RWPE1 (cell line): ENCODE results near the gene CTNNBL1.

Experiments
- CTCF ChIA-PET: fragments of 350-600 bp; sonication (Branson Sonifier 250); formaldehyde crosslinking; extraction: SDS; loops from one replicate; lab custom pipeline; 2021; lab: Yijun Ruan, JAX
- POLR2A ChIA-PET: fragments of 400-600 bp; formaldehyde crosslinking; extraction: SDS; loops from one replicate; lab custom pipeline; 2020; ENCODE audit warnings: antibody characterized with exemption; ENCODE audit not compliant: low non-redundant PET; lab: Yijun Ruan, JAX
- DNase-seq: peaks from one replicate; pipeline ENCODE4 v3.0.0; 2012; ENCODE audit warnings: low spot score
- H3K27ac ChIP-seq: fragments of 450-650 bp; 2 replicates; pipeline ENCODE4 v1.5.1; 2017
- TF ChIP-seq, protein P1 (sequence below): fragments of 450-650 bp; conservative IDR thresholded peaks from 2 replicates; pipeline ENCODE4 v1.5.1; 2017; ENCODE audit warnings: low read depth, mild to moderate bottlenecking

The CTNNBL1 gene

DNA sequence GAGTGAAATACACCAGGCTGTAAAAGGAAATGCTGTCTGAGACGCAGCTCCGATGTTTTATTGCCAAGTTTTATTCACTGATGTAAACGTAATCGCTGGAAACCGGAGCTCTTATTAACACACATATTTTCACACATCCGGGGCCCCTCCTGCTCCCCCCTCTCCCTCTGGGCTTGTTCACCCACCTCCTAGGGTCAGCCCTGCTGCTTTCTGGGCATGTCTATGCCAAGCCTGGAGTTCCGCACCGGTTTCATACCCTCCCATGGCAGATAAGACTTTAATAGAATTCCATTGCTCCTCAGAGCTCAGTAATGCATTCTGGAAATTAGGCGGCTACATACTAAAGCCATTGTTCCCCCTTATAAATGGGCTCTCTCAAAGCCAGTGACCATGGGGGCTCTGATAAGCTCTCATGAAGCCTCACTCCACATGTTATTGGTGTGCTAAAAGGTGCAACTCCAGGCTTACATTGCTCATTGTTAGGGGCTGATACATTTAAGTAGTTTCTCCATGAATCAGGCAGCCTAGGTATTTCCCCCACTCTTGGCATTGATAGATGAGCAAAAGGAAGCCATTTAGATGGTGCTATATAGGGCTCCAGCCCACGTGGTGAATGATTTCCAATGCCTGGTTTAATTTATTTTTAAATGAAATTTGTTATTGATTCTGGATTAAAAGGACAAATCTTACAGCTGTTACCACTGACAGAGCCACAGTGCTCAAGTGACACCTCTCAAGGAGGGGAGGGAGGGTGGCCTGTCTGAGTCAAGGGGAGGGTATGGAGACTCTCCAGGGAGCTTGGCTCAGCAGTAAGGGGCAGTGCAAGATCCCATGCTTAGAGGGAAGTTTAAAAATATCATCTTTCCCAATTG is 204.6 kb downstream of the CTNNBL1 start:
- ChIA-PET POLR2A (no interaction called here), CTCF (interaction anchor here (1.4 kb wide), 1 partner anchor 8 kb away, joined by 3 read pairs; no protein-coding TSS in a partner anchor)
- no peak for DNase-seq
- TF ChIP-seq, protein P1, sequence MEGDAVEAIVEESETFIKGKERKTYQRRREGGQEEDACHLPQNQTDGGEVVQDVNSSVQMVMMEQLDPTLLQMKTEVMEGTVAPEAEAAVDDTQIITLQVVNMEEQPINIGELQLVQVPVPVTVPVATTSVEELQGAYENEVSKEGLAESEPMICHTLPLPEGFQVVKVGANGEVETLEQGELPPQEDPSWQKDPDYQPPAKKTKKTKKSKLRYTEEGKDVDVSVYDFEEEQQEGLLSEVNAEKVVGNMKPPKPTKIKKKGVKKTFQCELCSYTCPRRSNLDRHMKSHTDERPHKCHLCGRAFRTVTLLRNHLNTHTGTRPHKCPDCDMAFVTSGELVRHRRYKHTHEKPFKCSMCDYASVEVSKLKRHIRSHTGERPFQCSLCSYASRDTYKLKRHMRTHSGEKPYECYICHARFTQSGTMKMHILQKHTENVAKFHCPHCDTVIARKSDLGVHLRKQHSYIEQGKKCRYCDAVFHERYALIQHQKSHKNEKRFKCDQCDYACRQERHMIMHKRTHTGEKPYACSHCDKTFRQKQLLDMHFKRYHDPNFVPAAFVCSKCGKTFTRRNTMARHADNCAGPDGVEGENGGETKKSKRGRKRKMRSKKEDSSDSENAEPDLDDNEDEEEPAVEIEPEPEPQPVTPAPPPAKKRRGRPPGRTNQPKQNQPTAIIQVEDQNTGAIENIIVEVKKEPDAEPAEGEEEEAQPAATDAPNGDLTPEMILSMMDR: no peak
- no peak overlapping the region for H3K27ac ChIP-seq

DNA sequence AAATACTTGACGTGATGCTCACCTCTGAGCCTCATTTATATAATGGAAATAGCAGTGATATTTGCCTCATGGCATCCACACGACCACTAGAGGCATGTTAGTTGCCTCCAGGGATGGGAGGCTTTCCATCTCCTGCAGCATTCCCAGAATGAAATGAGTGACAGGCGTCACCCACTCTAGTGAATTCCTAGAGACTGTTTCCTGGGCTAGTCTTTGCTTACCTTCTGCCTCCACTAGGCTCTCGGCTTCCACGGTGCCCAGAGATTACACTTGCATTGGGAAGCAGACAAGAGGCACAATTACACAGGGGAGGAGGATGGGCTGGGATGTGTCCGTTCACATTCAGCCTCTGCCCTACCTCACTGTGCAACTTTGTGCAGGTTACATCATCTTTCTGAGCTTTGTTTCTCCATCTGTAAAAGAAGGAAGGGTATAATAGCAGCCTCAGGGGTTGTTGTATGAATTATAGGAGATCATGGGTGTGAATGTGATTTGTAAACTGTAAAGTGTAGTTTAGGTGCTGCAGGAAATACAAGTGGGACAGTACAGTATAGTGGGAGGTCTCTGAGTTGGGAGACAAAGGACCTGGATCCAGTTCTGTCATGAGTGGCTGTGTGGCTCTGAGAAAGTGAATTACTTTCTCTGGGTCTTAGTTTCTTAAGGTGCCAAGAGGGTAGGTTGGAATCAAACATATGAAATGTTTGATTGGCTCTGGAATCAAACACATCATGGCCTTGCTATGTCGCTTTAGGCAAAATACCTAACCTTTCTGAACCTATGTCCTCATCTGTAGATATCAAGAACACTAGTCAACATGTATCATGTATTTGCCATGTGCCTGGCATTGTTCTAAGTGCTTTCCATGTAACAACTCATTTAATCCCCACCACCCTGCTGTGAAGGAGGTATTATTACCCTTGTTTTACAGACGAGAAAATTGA is 205.5 kb downstream of the CTNNBL1 start:
- H3K27ac ChIP-seq: no peak overlapping the region
- POLR2A ChIA-PET: no interaction called here
- CTCF ChIA-PET: no interaction called here
- TF ChIP-seq, protein P1: no peak
- no peak for DNase-seq

- ChIA-PET POLR2A (interaction anchor here (0.7 kb wide), 1 partner anchor 35 kb away, joined by 3 read pairs; no protein-coding TSS in a partner anchor), CTCF (interaction anchor here (0.7 to 1.1 kb wide), 2 partner anchors 336 to 513 kb away, joined by 3 read pairs; no protein-coding TSS in a partner anchor)
- DNase-seq: no peak
- TF ChIP-seq, protein P1: no peak
- no peak overlapping the region for H3K27ac ChIP-seq
These were observed 207.4 kb downstream of the CTNNBL1 start for GRCh38 chr20:37901240-37901639.

- peak; percentile 85 for DNase-seq
- TF ChIP-seq, protein P1: no peak; the same call in 1 of the 2 replicates
- POLR2A ChIA-PET: interaction anchor here (0.7 kb wide), 1 partner anchor 36 kb away, joined by 3 read pairs; no protein-coding TSS in a partner anchor
- H3K27ac ChIP-seq: no peak overlapping the region
- CTCF ChIA-PET: interaction anchor here (0.7 to 1.3 kb wide), 4 partner anchors 23 to 513 kb away, joined by 3 read pairs; no protein-coding TSS in a partner anchor
These were observed 208.0 kb downstream of the CTNNBL1 start for GRCh38 chr20:37901654-37902503.

GRCh38 chr20:37902504-37903313 is 208.9 kb downstream of the CTNNBL1 start, which contains the start of gene VSTM2L:
VSTM2L (plus strand) TSS chr20:37903127; CDS start chr20:37903351, 224 bp downstream.
- CTCF ChIA-PET: interaction anchor here (0.8 to 1.3 kb wide), 3 partner anchors 22 to 338 kb away, joined by 3 read pairs; no protein-coding TSS in a partner anchor
- peak; percentile 81 for DNase-seq
- TF ChIP-seq, protein P1: no peak

More at GRCh38 chr20:37902504-37903313, 208.9 kb downstream of the CTNNBL1 start, which contains the start of gene VSTM2L:
- no peak within 1 kb of the TSS for H3K27ac ChIP-seq
- POLR2A ChIA-PET: no interaction called here
